HL-60 (cell line): ENCODE data around the gene NDUFV3.

Experiments
- DNase-seq, 2 experiments: peaks; one replicate each; pipeline ENCODE4 v3.0.0-alpha.2; 2010 to 2020; ENCODE audit warnings: low read depth in 1 of 2, low spot score in 1 of 2
- H3K27ac ChIP-seq: fragments of 250-450 bp; sonication (Bioruptor Pico); replicated peaks from 2 replicates; pipeline ENCODE4 v1.5.1; 2020; ENCODE audit warnings: mild to moderate bottlenecking, moderate library complexity
- H3K27me3 ChIP-seq: fragments of 250-450 bp; sonication (Bioruptor Pico); 2 replicates; pipeline ENCODE4 v1.5.1; 2021; ENCODE audit warnings: mild to moderate bottlenecking, moderate library complexity; ENCODE audit not compliant: insufficient read depth, poor library complexity, severe bottlenecking
- H3K4me3 ChIP-seq: replicated peaks from 2 replicates; pipeline ENCODE4 v1.5.1; 2011; ENCODE audit warnings: mild to moderate bottlenecking, control low read depth, low read length; ENCODE audit not compliant: insufficient read depth
- CTCF ChIP-seq: IDR thresholded peaks from one replicate; pipeline ENCODE4 v1.5.1; 2011; ENCODE audit warnings: low read length, control low read depth, inconsistent platforms; ENCODE audit not compliant: insufficient read depth
- GABPA ChIP-seq: IDR thresholded peaks from 2 replicates; pipeline ENCODE4 v1.6.1; 2012; ENCODE audit warnings: low read depth
- POLR2AphosphoS5 ChIP-seq: IDR thresholded peaks from 2 replicates; pipeline ENCODE4 v1.6.1; 2012; ENCODE audit warnings: low read depth
- REST ChIP-seq: IDR thresholded peaks from 2 replicates; pipeline ENCODE4 v1.6.1; 2012; ENCODE audit warnings: low read depth; ENCODE audit not compliant: insufficient replicate concordance
- SPI1 ChIP-seq: IDR thresholded peaks from 2 replicates; pipeline ENCODE4 v1.6.1; 2012; ENCODE audit warnings: low read depth, mild to moderate bottlenecking, borderline replicate concordance

The NDUFV3 gene

GRCh38 chr21:42862774-42863503 lies 30.2 kb upstream of the NDUFV3 start:
- H3K4me3 ChIP-seq = no peak overlapping the region
- H3K27ac ChIP-seq = no peak overlapping the region
- no peaks in the 10 kb centered on the region for H3K27me3 ChIP-seq
- no peak for TF ChIP-seq SPI1
- TF ChIP-seq POLR2AphosphoS5 = no peak
- TF ChIP-seq GABPA = no peak
- no peak for TF ChIP-seq CTCF
- TF ChIP-seq REST = no peak
- no peak for DNase-seq

GRCh38 chr21:42863504-42863870 lies 29.6 kb upstream of the NDUFV3 start:
- Histone ChIP-seq H3K27ac (no peak overlapping the region), H3K27me3 (no peaks in the 10 kb centered on the region), H3K4me3 (no peak overlapping the region)
- no peak for DNase-seq
- TF ChIP-seq GABPA = no peak
- TF ChIP-seq SPI1 = no peak
- no peak for TF ChIP-seq CTCF
- TF ChIP-seq REST = no peak
- TF ChIP-seq POLR2AphosphoS5 = no peak

GRCh38 chr21:42864286-42864685 lies 28.8 kb upstream of the NDUFV3 start:
- DNase-seq = no peak
- TF ChIP-seq GABPA (no peak), REST (no peak), POLR2AphosphoS5 (no peak), SPI1 (no peak), CTCF (no peak)
- Histone ChIP-seq H3K27me3 (no peaks in the 10 kb centered on the region), H3K4me3 (no peak overlapping the region), H3K27ac (no peak overlapping the region)
